ENCODE measurements around the gene RGS3.

The RGS3 gene

DNA sequence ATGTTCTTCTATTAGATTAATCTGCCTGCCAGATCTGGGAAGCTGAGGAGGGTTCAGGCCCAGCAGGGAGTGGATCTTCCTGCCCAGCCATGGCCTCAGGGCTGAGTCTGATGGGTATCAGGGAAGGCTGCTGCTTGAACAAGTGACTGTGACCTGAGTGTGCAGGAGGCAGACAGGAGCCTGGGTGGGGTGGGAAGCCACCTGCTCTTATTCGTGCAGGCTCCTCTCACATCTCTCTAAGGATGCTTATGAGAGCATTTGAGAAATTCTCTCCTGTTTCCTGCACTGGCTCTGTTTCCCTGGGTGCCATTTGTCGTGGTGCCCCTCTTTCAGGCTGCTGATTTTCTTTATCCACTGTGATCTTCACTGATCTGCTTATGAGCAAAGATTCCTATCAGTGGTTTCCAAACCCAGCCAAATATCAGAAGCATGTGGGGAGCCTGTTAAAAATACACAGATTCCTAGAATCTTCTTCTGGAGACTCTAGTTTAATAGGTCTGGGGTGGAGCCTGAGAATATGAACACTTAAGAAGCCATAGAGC lies 2.1 kb downstream of the RGS3 start:
- DNase-seq (ENCODE audit: low read depth, low spot score): no peak

DNA sequence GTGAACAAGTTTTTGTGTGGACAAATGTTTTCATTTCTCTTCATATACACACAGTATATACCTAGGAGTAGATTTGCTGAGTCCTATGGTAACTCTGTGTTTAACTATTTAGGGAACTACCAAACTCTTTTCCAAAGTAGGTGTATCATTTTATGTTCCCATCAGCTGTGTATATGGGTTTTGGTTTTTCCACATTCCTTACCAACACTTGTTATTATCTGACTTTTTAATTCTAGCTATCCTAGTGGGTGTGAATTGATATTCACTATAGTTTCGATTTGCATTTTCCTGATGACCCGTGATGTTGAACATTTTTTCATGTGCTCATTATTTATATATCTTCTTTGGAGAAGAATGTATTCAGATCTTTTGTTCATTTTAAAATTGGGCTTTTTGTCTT lies 3.7 kb downstream of the RGS3 start:
- DNase-seq (ENCODE audit: low read depth, low spot score): no peak

DNA sequence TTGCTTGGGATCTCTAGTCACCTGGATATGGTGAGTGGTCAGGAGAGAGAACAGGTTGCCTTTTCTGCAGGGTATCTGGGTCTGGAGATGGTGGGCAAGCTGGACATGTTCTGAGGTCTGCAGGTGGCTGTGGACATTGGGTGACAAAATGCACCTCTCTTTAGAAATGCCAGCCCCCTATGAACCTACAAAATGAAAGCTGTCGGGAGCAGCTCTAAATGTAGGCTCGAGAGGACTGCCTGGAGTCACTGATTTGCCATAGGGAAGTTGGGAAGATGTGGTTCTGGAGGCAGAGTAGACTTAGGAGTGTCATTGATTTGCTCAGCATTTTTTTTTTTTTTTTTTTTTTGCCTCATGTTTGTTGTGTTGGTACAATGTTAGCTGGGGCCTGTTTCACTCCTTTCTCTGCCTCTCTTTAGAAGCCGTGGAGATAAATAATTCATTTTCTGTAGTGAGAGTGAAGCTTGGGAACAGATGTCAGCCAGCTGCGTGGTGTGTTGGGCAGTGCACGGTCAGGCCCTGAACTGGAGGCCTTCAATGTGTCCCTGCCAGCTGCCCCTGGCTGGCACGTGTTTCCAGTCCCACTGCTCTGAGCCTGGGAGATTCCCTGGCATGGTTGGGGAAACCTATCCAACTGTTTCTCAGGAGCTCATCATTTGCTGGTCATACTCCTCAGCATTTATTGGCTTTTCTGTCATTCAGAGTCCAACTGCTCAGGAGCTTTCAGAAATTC lies 5.4 kb downstream of the RGS3 start:
- no peak for DNase-seq (ENCODE audit: low read depth, low spot score)

DNA sequence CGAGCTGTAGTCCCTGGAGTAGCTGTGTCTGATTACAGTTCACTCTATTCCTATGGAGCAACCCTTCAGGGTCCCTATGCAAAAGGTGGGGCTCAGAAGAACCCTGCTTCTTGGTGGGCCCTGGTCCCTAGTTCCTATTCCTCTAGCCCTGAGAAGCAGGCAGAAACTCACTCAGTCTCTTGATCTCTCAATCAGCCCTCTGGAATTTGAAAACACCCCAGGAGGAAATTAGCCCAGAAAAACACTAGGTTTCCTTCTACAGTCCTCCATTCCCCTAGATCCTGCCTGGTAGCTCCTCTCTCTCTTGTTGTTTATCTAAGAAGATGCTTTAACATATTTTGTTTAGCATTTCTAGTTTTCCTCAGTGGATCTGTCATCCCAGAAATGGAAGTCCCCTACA lies 7.6 kb downstream of the RGS3 start:
- DNase-seq (ENCODE audit: low read depth, low spot score): no peak

DNA sequence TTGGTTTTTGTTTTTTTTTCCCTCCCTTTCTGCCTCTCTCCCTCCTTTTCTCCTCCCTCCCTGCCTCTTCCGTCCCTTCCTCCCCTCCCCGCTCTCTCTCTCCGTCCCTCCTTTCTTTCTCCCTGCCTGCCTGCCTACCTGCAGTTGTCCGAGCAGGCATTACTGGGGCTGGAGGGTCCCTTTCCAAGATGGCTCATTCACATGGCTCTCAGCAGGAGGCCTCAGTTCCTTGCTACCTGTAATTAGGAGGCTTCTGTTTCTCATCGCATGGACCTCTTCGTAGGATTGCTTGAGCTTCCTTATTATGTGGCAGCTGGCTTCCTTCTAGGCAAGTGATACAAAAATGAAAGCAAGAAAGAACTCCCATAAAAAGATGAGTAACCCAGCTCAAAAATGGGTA lies 8.0 kb downstream of the RGS3 start:
- no peak for DNase-seq (ENCODE audit: low read depth, low spot score)

DNA sequence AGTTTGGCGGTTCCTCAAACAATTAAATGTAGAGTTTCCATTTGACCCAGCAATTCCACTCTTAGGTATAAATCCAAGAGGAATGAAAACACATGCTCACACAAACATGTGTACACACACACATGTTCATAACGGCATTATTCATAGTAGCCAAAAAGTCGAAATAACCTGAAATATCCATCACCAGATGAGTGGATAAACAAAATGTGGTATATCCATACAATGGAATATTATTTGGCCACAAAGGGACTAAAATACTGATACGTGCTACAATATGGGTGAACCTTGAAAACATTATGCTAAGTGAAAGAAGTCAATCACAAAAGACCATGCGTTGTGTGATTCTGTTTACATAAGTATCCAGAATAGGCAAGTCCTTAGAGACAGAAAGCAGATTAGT lies 8.7 kb downstream of the RGS3 start:
- no peak for DNase-seq (ENCODE audit: low read depth, low spot score)

DNA sequence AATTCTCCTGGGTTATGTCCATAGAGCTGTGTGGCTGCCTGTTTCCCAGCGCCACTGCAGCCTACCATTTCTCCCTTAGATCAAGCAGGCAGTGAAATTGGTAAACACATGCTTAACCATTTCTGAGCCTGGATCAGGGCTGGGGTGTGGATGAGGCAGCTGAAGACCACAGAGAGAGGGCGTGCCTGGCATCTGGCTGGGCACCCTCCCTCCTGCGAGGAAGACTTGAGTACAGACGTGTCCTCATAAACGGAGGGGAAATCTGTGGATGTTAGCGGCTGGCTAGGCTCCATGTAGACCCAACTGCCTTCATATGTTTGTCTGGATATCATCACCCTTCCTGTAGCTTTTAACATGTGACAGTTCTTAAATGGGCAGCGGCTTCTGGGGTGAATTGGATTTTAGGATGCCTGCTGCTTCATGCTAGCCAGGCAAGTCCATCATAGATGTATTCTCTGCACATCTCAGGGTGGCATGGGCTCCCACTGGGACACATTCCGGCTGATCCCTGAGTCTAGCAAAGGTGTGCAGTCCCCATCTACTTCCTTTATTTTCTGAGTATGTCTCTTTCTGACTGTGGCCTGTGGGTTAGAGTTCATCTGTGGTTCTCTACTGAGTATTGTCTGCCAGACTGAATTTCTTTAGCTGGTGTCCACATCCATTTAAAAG lies 11.0 kb downstream of the RGS3 start:
- no peak for DNase-seq (ENCODE audit: low read depth, low spot score)

DNA sequence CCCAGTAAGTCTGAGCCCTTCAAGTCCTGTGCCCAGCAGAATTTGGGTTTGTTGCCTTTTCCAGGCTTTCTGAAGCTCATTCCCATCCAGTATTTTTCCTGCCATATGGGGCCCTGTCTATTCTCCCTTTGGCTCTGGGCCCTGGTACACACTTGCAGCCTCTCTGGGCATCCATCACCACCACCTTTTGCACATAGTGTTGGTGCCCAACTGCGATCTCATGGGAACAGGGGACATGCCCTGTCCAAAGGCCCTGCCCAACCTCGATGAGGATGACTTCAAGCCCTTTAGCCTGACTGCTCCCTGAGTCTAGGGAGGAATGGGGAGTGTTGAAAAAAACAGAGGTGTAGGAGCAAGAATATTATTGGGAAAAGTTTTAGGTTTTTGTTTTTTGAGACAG lies 11.5 kb downstream of the RGS3 start:
- no peak for DNase-seq (ENCODE audit: low read depth, low spot score)

DNA sequence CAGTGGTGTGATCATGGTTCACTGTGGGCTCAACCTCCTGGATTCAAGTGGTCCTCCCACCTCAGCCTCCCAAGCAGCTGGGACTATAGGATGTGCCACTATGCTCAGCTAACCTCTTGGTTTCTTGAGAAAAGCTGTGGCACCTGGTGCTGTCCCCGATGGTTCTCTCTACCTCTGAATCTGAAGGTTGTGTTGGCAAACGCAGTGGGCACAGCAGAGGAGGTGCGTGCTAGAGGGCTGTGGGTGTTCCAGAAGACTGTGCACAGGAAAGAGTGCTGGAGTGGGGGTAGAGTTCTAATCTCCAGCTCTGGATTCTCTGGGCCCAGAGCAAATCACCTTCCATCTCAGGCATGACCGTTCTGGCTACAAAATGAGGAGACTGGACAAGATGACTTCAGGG lies 12.5 kb downstream of the RGS3 start:
- DNase-seq (ENCODE audit: low read depth, low spot score): no peak

DNA sequence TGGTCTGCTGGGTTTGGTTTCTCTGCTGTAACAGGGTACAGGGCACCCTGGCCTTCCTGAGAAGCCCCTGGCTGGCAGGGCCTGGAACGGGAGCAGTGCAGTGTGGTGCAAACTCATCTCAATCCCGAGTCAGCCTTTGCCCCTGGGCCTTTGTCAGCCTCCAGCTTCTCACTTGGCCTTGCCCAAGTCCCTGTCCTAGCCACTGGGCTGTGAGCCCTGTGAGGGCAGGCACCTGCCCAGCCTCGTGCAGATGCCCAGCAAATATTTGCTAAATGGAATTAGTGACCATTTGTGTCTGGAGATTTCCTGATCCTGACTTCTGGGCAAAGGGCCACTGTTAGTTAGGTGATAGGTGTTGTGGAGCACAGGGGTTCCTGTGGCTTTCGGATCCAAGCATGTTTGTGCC lies 13.0 kb downstream of the RGS3 start:
- DNase-seq (ENCODE audit: low read depth, low spot score): no peak

DNA sequence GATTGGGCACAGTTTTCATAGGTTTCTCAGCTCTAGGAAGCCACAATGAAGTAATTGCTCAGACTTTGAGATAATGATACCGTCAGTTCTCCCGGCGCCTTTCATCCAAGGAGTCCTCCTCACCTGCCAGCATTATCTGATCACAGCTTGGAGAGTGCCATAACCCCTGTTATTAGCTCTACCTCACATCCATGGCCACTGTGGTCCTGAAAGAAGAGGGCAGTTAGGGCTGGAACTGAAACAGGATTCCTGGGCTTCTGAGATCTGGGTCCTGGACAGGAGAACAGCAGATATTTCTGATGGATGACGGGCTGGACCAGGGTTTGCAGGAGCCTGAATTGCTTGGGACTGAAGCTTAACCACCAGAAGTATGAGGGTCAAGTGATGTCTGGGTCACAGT lies 13.5 kb downstream of the RGS3 start:
- no peak for DNase-seq (ENCODE audit: low read depth, low spot score)

DNA sequence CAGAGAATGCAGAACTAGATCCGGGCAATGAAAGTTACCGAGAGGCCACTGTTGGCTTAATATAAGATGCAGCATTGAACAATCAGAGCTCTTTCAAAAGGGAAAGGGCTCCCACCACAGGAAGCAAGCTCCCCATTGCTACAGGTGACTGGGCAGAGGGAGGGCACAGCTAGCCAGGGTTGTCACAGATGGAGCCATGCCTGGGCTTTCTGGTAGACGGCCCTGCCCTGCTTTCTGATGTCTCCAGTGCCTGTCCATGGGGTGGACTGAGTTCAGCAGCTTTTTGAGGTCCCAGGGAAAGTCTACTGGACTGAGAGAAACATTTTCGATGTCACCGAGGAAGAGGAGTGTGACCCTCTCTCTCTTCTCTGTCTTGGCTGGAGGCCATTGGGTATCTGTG lies 14.1 kb downstream of the RGS3 start:
- no peak for DNase-seq (ENCODE audit: low read depth, low spot score)

DNA sequence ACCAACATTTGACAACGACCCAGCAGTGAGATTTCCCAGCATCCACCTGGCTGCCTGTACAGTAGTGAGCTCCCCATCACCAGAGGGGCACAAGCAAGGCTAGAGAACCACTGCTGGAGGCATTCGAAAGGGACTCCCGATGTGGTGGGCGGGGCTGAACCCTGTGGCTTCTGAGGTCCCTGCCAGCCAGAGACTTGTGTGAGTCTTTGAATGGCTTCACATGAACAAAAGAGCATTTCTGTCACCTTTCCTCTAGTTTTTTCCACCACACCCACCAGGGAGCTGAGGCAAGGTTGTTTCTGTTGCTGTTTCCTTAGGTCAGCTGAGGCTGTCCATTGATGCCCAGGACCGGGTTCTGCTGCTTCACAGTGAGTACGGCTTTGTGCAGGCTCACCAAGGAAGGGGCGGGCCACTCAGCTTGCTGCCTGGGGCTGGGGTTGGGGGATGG lies 15.7 kb downstream of the RGS3 start:
- no peak for DNase-seq (ENCODE audit: low read depth, low spot score)

DNA sequence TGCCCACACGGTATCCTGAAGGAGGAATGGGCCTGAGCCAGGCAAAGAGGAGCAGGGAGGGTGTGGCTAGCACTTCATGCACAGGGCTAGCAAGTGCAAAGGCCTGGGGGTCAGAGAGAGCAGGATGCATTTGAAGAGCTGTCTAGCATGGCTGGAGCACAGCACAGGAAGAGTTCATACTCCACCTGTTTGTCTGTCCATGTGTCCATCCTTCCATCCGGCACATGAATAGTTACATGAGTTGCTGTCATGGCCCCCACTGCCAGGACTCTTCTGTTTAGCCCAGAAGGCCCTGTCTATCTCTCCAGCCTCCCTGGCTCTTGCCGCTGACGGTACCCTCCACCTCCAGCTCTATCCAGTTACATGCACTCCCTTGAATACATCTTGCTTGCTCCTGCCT lies 17.1 kb downstream of the RGS3 start:
- no peak for DNase-seq (ENCODE audit: low read depth, low spot score)

DNA sequence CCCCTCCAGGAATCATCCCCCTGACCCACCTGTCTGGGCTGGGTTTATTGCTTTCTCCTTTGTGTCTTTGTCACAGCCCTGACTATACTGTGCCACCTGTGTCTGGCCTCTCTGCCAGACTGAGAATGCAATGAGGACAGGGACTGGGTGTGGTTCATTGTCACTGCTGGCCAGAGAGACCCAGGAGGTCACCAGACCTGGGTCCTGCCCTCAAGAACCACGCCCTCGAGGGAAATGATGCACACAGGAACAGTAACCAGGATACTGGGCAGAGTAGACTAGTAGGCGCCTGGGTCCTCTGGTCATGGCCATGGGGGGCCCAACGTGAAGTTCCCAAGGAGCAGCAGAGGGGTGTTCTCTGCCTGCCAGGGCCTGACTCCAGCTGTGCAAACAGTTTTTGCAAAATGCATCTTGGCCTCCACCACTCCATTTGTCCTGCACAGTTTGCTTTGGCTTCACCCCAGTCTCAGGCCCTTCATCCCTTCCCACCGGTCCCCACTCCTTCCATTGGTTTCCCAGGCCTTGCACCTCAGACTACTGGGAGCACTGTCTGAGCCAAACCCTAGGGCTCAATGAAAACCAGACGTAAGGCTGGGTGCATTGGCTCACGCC lies 17.8 kb downstream of the RGS3 start:
- no peak for DNase-seq (ENCODE audit: low read depth, low spot score)

DNA sequence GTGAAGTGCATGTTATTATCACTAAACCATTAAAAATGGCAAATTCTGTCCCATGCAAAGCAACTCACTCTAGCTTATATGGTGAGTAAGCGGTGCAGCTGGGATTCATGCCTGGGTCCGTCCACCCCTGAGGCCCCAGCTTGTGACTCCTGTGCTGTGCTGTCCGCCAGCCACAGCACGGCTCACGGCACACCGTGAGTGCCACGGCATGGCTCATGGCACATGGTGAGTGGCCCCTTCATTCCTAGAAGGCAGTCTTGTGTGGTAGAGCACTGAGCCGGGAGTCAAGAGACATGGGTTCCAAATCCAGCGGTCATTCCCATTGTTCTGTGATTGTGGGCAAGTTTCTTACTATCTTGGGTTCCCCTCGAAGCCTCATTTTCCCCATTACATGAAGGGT lies 18.8 kb downstream of the RGS3 start:
- DNase-seq (ENCODE audit: low read depth, low spot score): no peak

DNA sequence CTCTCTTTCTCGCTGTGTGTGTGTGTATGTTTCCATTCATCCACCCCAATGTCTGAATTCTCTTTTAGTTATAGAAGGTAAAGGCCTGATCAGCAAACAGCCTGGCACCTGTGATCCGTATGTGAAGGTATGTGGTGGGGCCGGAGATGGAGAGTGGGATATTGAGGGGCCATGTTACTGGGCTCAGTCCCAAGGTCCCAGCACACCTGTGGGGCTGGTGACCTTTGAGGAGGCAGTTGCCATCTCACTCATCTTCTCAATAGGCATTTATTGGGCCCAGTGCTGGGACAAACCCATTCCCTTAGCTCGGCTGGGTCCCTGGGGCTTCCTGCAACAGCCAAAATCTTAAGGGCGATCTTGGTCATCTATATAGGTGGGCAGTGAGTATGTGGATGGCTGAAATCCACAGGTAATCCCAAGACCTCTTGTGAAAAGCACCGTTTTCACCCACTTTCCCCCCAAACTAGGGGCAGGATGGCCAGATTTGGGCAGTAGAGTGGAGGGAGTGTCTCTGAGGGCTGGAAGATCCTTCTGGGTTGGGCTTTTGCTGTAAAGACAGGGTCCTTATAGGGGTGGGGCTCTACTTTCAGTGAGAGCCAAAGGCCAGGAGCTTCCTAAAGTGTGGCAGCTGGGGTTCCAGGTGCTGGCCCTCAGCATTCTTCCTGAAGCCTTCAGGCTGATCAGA lies 19.6 kb downstream of the RGS3 start:
- no peak for DNase-seq (ENCODE audit: low read depth, low spot score)

DNA sequence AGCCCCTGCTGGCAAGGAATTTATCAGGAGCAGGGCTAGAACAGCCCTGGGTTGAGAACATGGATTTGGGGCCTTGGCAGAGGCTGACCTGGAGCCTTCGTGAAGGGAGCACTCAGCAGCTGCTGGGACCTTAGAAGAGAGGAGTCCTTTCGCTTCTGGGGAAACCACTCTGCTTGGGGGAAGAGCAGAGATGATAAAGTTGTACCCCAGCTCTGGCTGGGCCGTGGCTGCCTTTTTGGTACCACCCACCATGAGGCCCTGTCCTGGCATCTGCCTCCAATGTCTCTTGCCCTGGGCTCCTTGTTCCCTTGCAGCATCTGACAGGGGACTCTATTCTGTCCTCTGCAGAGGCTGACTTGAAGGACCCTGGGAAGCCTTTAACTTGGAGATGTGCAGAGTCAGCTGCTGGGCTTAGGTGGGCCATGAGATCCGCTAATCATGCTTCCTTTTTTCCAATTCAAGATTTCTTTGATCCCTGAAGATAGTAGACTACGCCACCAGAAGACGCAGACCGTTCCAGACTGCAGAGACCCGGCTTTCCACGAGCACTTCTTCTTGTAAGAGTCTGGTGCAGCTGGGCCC lies 20.2 kb downstream of the RGS3 start:
- no peak for DNase-seq (ENCODE audit: low read depth, low spot score)

DNA sequence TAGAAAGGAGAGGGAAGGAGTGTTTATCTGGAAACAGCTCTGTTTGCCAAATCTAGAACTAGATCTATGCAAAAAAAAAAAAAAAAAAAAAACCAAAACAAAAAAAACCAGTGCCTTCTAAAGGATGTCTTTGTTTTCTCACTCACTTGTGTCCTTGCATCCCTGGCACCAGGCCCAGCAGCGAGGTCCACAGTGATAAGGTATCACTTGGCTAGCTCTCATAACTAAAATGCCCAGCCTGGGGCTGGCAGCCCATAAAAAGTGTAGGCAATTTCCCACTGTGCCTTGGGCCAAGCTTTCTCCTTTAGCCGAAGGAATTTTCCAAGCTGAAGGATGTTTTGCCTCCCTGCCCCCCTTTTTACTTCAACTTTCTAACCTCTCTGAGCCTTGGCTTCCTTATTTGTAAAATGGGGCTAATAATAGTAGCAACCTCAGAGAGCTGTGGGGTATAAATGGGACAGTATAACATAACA lies 20.8 kb downstream of the RGS3 start:
- no peak for DNase-seq (ENCODE audit: low read depth, low spot score)

DNA sequence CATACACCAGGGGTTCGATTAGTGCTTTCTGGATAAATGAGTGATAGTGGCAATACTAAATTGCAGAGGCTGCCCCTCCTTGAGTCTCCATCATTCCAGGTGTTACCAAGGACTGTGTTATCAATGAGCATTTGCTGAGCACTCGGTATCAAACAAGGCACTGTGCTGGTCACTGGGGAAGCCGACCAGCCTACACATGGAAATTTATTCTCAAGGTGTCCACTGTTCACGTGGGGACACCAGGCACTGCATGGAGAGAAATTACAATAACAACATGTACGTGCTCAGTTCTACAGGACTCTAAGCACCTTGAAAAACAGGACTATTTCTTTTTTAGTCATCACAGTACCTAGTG lies 22.2 kb downstream of the RGS3 start:
- DNase-seq (ENCODE audit: low read depth, low spot score): no peak

DNA sequence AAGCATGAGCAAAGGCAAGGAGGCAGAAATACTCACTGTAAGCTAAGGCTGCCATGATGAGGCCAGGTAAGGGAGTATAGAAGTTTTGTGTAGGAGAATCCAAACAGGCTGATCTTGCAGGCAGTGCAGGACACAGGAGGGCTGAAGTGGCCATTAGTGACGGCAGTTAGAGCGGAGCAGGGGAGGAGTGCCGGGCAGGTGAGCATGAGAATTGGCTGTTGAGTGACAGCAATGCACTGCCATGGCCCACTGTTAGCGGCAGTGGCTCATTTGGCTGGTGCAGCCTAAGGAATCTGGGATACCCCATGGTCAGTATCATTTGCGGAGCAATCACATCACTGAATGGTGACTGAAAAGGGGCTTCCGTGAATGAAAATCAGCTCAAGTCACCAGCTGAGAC lies 22.8 kb downstream of the RGS3 start:
- no peak for DNase-seq (ENCODE audit: low read depth, low spot score)

DNA sequence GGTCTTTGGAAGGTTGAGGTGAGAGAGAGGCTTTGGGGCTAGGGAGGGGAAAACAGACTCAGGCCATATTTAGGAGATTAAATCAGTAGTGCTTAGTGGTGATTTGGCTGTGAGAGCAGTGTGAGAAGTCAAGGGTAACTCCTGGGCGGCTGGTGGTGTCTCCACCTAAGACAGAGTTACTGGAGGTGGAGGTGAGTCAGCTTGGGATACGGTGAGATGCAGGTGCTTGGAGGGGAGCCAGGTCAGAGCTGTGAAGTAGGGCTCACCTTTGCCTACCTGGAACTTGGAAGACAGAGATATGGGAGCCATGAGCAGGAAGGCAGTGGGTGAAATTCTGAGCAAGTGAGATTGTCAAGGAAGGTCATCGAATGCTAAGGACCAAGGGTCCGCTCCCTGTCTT lies 24.5 kb downstream of the RGS3 start:
- no peak for DNase-seq (ENCODE audit: low read depth, low spot score)

Measured in activated CD4-positive, CD25-positive, alpha-beta regulatory T cell treated with anti-CD3 and anti-CD28 coated beads, Interleukin-2, amount 50 U/mL, for 16 hours (primary cell).